ENCODE results near the gene GABBR1.

GRCh38 chr6:29557320-29557719 lies 75.7 kb downstream of the GABBR1 start:
- TF ChIP-seq POLR2A (IDR thresholded peaks at IDR 0.05) (no peak), CTCF (IDR thresholded peaks at IDR 0.05) (no peak)
